IMR-90 (cell line): Measurements from ENCODE around the gene WLS. TPM values are rescaled to one million over a fixed set of nuclear protein-coding genes. Genes with fewer than 3 reads are reported as not detected.

Experiments used
- ATAC-seq: fragments of 200-7000 bp; cut with Tn5 transposase; 2 replicates; pipeline ENCODE4 v1.9.1; 2020; ENCODE audit warnings: low read depth, mild to moderate bottlenecking, moderate library complexity
- BruUV-seq: library from RNA; stranded (reverse); fragments of 400-500 nt; replicated peaks from 2 replicates; lab custom pipeline; 2021; lab: Mats Ljungman, UMichigan
- CTCF ChIA-PET: fragments of 300-600 bp; formaldehyde crosslinking; extraction: SDS; loops from one replicate; lab custom pipeline; 2021; ENCODE audit warnings: antibody characterized with exemption; lab: Yijun Ruan, JAX
- POLR2A ChIA-PET: fragments of 300-600 bp; sonication (Branson Sonifier 250); formaldehyde crosslinking; loops from one replicate; lab custom pipeline; 2022; ENCODE audit warnings: antibody characterized with exemption; ENCODE audit not compliant: unreplicated experiment; lab: Charles Lee
- DNase-seq: peaks from one replicate; pipeline ENCODE4 v3.0.0; 2013
- H2AFZ ChIP-seq: replicated peaks from 2 replicates; pipeline ENCODE3; 2013; ENCODE audit warnings: low read length, mild to moderate bottlenecking; ENCODE audit not compliant: poor library complexity
- H2AK5ac ChIP-seq: 2 replicates; pipeline ENCODE4 v1.6.1; 2013; ENCODE audit warnings: low read depth, low read length, inconsistent platforms
- H2AK9ac ChIP-seq: replicated peaks from 2 replicates; pipeline ENCODE3; 2013; ENCODE audit warnings: mild to moderate bottlenecking, low read depth, low read length, moderate library complexity; ENCODE audit not compliant: poor library complexity
- H2BK120ac ChIP-seq: 2 replicates; pipeline ENCODE4 v1.6.1; 2013; ENCODE audit warnings: low read depth, low read length, inconsistent platforms
- H2BK15ac ChIP-seq: 3 replicates; pipeline ENCODE4 v1.6.1; 2013; ENCODE audit warnings: low read depth, low read length, inconsistent platforms
- H2BK20ac ChIP-seq: 2 replicates; pipeline ENCODE4 v1.6.1; 2013; ENCODE audit warnings: low read depth, mild to moderate bottlenecking, inconsistent platforms, low read length, moderate library complexity
- H2BK5ac ChIP-seq: 2 replicates; pipeline ENCODE4 v1.6.1; 2013; ENCODE audit warnings: mild to moderate bottlenecking, low read depth, low read length, inconsistent platforms; ENCODE audit not compliant: poor library complexity, severe bottlenecking
- H3K14ac ChIP-seq: replicated peaks from 2 replicates; pipeline ENCODE4 v1.6.1; 2013; ENCODE audit warnings: low read depth, low read length, inconsistent platforms
- H3K18ac ChIP-seq: 2 replicates; pipeline ENCODE4 v1.6.1; 2013; ENCODE audit warnings: low read depth, low read length, control low read depth
- H3K23ac ChIP-seq: 2 replicates; pipeline ENCODE4 v1.6.1; 2013; ENCODE audit warnings: low read depth, low read length, inconsistent platforms
- H3K27ac ChIP-seq: 2 replicates; pipeline ENCODE4 v1.5.1; 2013; ENCODE audit warnings: mild to moderate bottlenecking, control low read depth, low read length; ENCODE audit not compliant: insufficient read depth
- H3K27me3 ChIP-seq: 2 replicates; pipeline ENCODE4 v1.6.1; 2013; ENCODE audit warnings: low read length; ENCODE audit not compliant: control insufficient read depth, insufficient read depth
- H3K36me3 ChIP-seq: 2 replicates; pipeline ENCODE4 v1.6.1; 2013; ENCODE audit warnings: low read length, mixed read lengths; ENCODE audit not compliant: control insufficient read depth, insufficient read depth
- H3K4ac ChIP-seq: 2 replicates; pipeline ENCODE4 v1.6.1; 2013; ENCODE audit warnings: low read depth, low read length, inconsistent platforms
- H3K4me1 ChIP-seq: 2 replicates; pipeline ENCODE4 v1.6.1; 2013; ENCODE audit warnings: low read length, mixed read lengths; ENCODE audit not compliant: control insufficient read depth, insufficient read depth
- H3K4me2 ChIP-seq: 2 replicates; pipeline ENCODE4 v1.6.1; 2013; ENCODE audit warnings: low read depth, mild to moderate bottlenecking, control low read depth, low read length, moderate library complexity
- H3K4me3 ChIP-seq: 2 replicates; pipeline ENCODE4 v1.5.1; 2013; ENCODE audit warnings: low read depth, mild to moderate bottlenecking, control low read depth, low read length, moderate library complexity; ENCODE audit not compliant: insufficient read depth
- H3K56ac ChIP-seq: 2 replicates; pipeline ENCODE4 v1.6.1; 2013; ENCODE audit warnings: low read length, inconsistent platforms; ENCODE audit not compliant: insufficient read depth; ENCODE audit errors: extremely low read depth
- H3K79me1 ChIP-seq, 2 experiments: 2 replicates each; pipeline ENCODE4 v1.6.1; 2013; ENCODE audit warnings: low read length in 2 of 2, inconsistent platforms in 1 of 2, low read depth in 1 of 2
- H3K9ac ChIP-seq: 2 replicates; pipeline ENCODE4 v1.6.1; 2013; ENCODE audit warnings: low read depth, low read length, control low read depth
- H3K9me1 ChIP-seq: 2 replicates; pipeline ENCODE4 v1.6.1; 2013; ENCODE audit warnings: low read length, inconsistent platforms; ENCODE audit not compliant: insufficient read depth
- H3K9me3 ChIP-seq: 2 replicates; pipeline ENCODE4 v1.6.1; 2013; ENCODE audit warnings: low read length; ENCODE audit not compliant: control insufficient read depth, insufficient read depth
- H4K20me1 ChIP-seq: 2 replicates; pipeline ENCODE4 v1.6.1; 2013; ENCODE audit warnings: low read length, inconsistent platforms; ENCODE audit not compliant: insufficient read depth
- H4K5ac ChIP-seq: 2 replicates; pipeline ENCODE4 v1.6.1; 2013; ENCODE audit warnings: mild to moderate bottlenecking, low read depth, low read length, control low read depth
- H4K8ac ChIP-seq, 2 experiments: 2 replicates each; pipeline ENCODE4 v1.6.1; 2013; ENCODE audit warnings: low read depth in 2 of 2, low read length in 2 of 2, control low read depth in 1 of 2, inconsistent platforms in 1 of 2
- H4K91ac ChIP-seq: 2 replicates; pipeline ENCODE4 v1.6.1; 2013; ENCODE audit warnings: low read depth, low read length, inconsistent platforms; ENCODE audit not compliant: insufficient read depth
- BHLHE40 ChIP-seq: fragments of 150-350 bp; IDR thresholded peaks from 2 replicates; pipeline ENCODE4 v1.6.1; 2016; ENCODE audit warnings: mild to moderate bottlenecking, low read depth, low read length
- CEBPB ChIP-seq: IDR thresholded peaks from 2 replicates; pipeline ENCODE4 v1.6.1; 2012; ENCODE audit warnings: low read depth, low read length, improper control_type of control experiment
- CHD1 ChIP-seq: IDR thresholded peaks from 2 replicates; pipeline ENCODE4 v1.6.1; 2012; ENCODE audit warnings: low read depth, low read length, improper control_type of control experiment
- CTCF ChIP-seq: conservative IDR thresholded peaks from 2 replicates; pipeline ENCODE4 v1.5.1; 2012; ENCODE audit warnings: mild to moderate bottlenecking, low read depth, low read length, improper control_type of control experiment
- ELK1 ChIP-seq: fragments of 150-350 bp; IDR thresholded peaks from 2 replicates; pipeline ENCODE4 v1.6.1; 2016; ENCODE audit warnings: low read depth, mild to moderate bottlenecking, low read length, moderate library complexity, borderline replicate concordance
- FOS ChIP-seq: fragments of 150-350 bp; IDR thresholded peaks from 2 replicates; pipeline ENCODE4 v1.6.1; 2016; ENCODE audit warnings: low read depth, low read length
- MAFK ChIP-seq: IDR thresholded peaks from 2 replicates; pipeline ENCODE4 v1.6.1; 2012; ENCODE audit warnings: low read depth, low read length, improper control_type of control experiment
- MAZ ChIP-seq: IDR thresholded peaks from 2 replicates; pipeline ENCODE4 v1.6.1; 2012; ENCODE audit warnings: low read depth, mild to moderate bottlenecking, low read length, improper control_type of control experiment, moderate library complexity, borderline replicate concordance
- MXI1 ChIP-seq: IDR thresholded peaks from 2 replicates; pipeline ENCODE4 v1.6.1; 2012; ENCODE audit warnings: low read depth, mild to moderate bottlenecking, low read length, moderate library complexity, borderline replicate concordance
- NFE2L2 ChIP-seq: fragments of 150-350 bp; IDR thresholded peaks from 2 replicates; pipeline ENCODE4 v1.6.1; 2016; ENCODE audit warnings: low read depth, mild to moderate bottlenecking, low read length
- POLR2A ChIP-seq: IDR thresholded peaks from 2 replicates; pipeline ENCODE4 v1.6.1; 2012; ENCODE audit warnings: mild to moderate bottlenecking, low read depth, low read length
- RAD21 ChIP-seq: IDR thresholded peaks from 2 replicates; pipeline ENCODE4 v1.6.1; 2012; ENCODE audit warnings: low read length, improper control_type of control experiment
- RCOR1 ChIP-seq: IDR thresholded peaks from 2 replicates; pipeline ENCODE4 v1.6.1; 2012; ENCODE audit warnings: mild to moderate bottlenecking, low read length, improper control_type of control experiment; ENCODE audit not compliant: insufficient replicate concordance
- RFX5 ChIP-seq: IDR thresholded peaks from 2 replicates; pipeline ENCODE4 v1.8.0; 2012; ENCODE audit warnings: low read depth, mild to moderate bottlenecking, low read length, moderate library complexity
- SMC3 ChIP-seq: fragments of 150-350 bp; IDR thresholded peaks from 2 replicates; pipeline ENCODE4 v1.6.1; 2016; ENCODE audit warnings: low read depth, mild to moderate bottlenecking, antibody characterized with exemption, low read length, moderate library complexity
- USF2 ChIP-seq: fragments of 150-350 bp; IDR thresholded peaks from 2 replicates; pipeline ENCODE4 v1.6.1; 2017; ENCODE audit warnings: mild to moderate bottlenecking, antibody characterized with exemption, low read length, low read depth
- WGBS, 2 experiments: methylation state at CpG; one replicate each; pipeline versions ENCODE4 v1.1.5 to v1.1.7; 2013; ENCODE audit warnings: missing lambda C conversion rate in 2 of 2; ENCODE audit not compliant: insufficient read length in 1 of 2; ENCODE audit errors: extremely low coverage in 2 of 2; 5-methylcytosine and 5-hydroxymethylcytosine counted together
- dilution Hi-C: fragments of 300-500 bp; cut with HindIII; formaldehyde crosslinking; loops from one replicate; pipeline ENCODE4 v1.14.3; 2018; ENCODE audit warnings: low sequenced_read_pairs; ENCODE audit not compliant: unreplicated experiment
- in situ Hi-C: fragments of 300-500 bp; cut with MboI; formaldehyde crosslinking; loops from 3 replicates; pipeline ENCODE4 v1.14.3; 2019; ENCODE audit warnings: low sequenced_read_pairs, inconsistent platforms, mixed read lengths
- intact Hi-C: fragments of 100-400 bp; cut with micrococcal nuclease; formaldehyde crosslinking; loops from 2 replicates; pipeline ENCODE4 v1.10.0; 2022
- polyA plus RNA-seq, 3 experiments: library from polyadenylated mRNA; depleted of rRNA; stranded (reverse); fragments of >200 nt; gene quantifications; 2 replicates each; pipeline ENCODE4 v1.2.3, GENCODE V29; 2012; ENCODE audit warnings: low replicate concordance in 1 of 3
- total RNA-seq: library from RNA; depleted of rRNA; stranded (reverse); fragments of >200 nt; gene quantifications from 2 replicates; pipeline ENCODE4 v1.2.3, GENCODE V29; 2012

The WLS gene
- total and polyA plus RNA-seq, 2 of the 4 experiments (the other 2 are of a cell fraction): 152 to 157 TPM

- DNase-seq: no peak
- Histone ChIP-seq H3K36me3 (peaks cover 21% of the 10 kb centered on the region), H2BK5ac (no peak overlapping the region), H2BK120ac (no peak overlapping the region), H4K8ac (no peak overlapping the region), H3K9ac (no peak overlapping the region), H2BK20ac (no peak overlapping the region), H2AK5ac (no peak overlapping the region), H3K4me2 (no peak overlapping the region), H4K20me1 (peaks cover 4% of the 10 kb centered on the region; the same call in 1 of the 2 replicates), H4K91ac (no peak overlapping the region), H3K4ac (no peak overlapping the region), H3K18ac (no peak overlapping the region), H3K56ac (no peak overlapping the region), H4K5ac (no peak overlapping the region), H2BK15ac (no peak overlapping the region), H3K9me1 (peaks cover 23% of the 10 kb centered on the region), H3K14ac (no peak overlapping the region), H2AK9ac (no peak overlapping the region), H3K27me3 (no peaks in the 10 kb centered on the region), H3K79me1 (peaks cover 42 to 78% of the 10 kb centered on the region in 2 experiments), H3K4me3 (no peak overlapping the region), H3K4me1 (peaks cover 2% of the 10 kb centered on the region), H3K23ac (no peak overlapping the region), H3K9me3 (no peaks in the 10 kb centered on the region), H3K27ac (no peak overlapping the region), H2AFZ (no peak overlapping the region)
- WGBS, 2 experiments: 43% methylated on average over 2 of the region's 5 CpGs; no CpG with 5 or more reads in 1 of the 2 experiments
- in situ Hi-C loops (no loop called here), dilution Hi-C loops (no loop called here), intact Hi-C loops (no loop called here)
- ChIA-PET CTCF (interaction anchor here (1.4 kb wide), 1 partner anchor 10 kb away, joined by 7 read pairs; no protein-coding TSS in a partner anchor), POLR2A (no interaction called here)
- ATAC-seq: no peak
- BruUV-seq: no TSS peak
- TF ChIP-seq USF2 (no peak), RCOR1 (no peak), MAFK (no peak), FOS (no peak), CTCF (no peak), POLR2A (no peak), CHD1 (no peak), RFX5 (no peak), MXI1 (no peak), ELK1 (no peak), SMC3 (no peak), RAD21 (no peak), BHLHE40 (no peak), NFE2L2 (no peak), CEBPB (no peak), MAZ (no peak)
These were observed 66.7 kb downstream of the WLS start for GRCh38 chr1:68165665-68166064.
